WI38 (cell line): ENCODE data around the gene ARHGAP12.

Source experiments
- H3K4me3 ChIP-seq: 2 replicates; pipeline ENCODE4 v1.5.1; 2011; ENCODE audit warnings: low read depth, mild to moderate bottlenecking, control low read depth, low read length
- TF ChIP-seq, protein P1 (sequence below): IDR thresholded peaks from 2 replicates; pipeline ENCODE4 v1.5.1; 2012; ENCODE audit warnings: low read depth, mild to moderate bottlenecking, control low read depth, low read length

The ARHGAP12 gene

DNA sequence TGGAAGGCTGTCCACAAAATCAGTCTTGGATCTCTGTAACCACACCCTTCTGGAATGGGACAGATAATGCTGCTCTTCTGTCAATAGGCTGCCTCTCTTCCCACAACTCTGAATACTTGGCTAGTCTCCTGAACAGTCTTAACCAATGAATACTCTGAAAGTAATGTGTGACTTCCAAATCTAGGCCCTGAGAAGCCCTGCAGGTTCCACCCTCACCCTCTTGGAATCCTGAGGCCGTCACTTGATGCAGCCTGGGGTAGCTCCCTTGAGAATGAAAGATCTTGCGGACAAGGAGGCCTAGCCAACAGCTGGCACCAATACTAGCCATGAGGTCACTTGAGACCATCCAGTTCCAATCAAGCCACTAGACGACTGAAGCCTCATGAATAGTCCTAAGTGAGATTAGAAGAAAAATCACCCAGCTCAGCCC, 109.2 kb downstream of the ARHGAP12 start:
- no peak overlapping the region for H3K4me3 ChIP-seq
- TF ChIP-seq, protein P1, sequence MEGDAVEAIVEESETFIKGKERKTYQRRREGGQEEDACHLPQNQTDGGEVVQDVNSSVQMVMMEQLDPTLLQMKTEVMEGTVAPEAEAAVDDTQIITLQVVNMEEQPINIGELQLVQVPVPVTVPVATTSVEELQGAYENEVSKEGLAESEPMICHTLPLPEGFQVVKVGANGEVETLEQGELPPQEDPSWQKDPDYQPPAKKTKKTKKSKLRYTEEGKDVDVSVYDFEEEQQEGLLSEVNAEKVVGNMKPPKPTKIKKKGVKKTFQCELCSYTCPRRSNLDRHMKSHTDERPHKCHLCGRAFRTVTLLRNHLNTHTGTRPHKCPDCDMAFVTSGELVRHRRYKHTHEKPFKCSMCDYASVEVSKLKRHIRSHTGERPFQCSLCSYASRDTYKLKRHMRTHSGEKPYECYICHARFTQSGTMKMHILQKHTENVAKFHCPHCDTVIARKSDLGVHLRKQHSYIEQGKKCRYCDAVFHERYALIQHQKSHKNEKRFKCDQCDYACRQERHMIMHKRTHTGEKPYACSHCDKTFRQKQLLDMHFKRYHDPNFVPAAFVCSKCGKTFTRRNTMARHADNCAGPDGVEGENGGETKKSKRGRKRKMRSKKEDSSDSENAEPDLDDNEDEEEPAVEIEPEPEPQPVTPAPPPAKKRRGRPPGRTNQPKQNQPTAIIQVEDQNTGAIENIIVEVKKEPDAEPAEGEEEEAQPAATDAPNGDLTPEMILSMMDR: no peak

DNA sequence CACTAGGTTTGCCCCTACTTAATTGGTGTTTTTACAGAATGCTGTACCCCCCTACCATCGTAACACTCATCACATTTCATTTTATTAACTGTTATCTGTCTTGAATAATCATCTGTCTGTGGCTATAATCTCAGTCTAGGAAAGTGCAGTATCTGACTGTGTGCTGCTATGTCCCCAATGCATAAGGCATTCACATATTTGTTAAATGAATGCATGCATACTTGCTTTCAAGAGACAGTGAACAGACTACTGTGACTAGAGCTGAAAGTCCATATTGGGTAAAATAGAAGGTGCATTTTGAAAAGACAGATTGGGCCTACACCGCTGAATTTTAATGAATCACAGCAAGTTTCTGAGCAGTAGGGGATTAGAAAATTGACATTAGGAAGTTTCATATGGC, 112.3 kb downstream of the ARHGAP12 start:
- no peak overlapping the region for H3K4me3 ChIP-seq
- TF ChIP-seq, protein P1: no peak

- TF ChIP-seq, protein P1: no peak
- peak overlapping the region; percentile 3; the same call in 1 of the 2 replicates for H3K4me3 ChIP-seq
Observed at GRCh38 chr10:31808258-31809218, 120.1 kb downstream of the ARHGAP12 start.

- TF ChIP-seq, protein P1: no peak
- no peak overlapping the region for H3K4me3 ChIP-seq
Observed at GRCh38 chr10:31804352-31804810, 124.2 kb downstream of the ARHGAP12 start.

GRCh38 chr10:31803606-31804351, 124.9 kb downstream of the ARHGAP12 start:
- TF ChIP-seq, protein P1: no peak
- H3K4me3 ChIP-seq: no peak overlapping the region

GRCh38 chr10:31799181-31799580, 129.4 kb downstream of the ARHGAP12 start:
- TF ChIP-seq, protein P1: no peak
- H3K4me3 ChIP-seq: no peak overlapping the region

GRCh38 chr10:31792745-31793144, 135.9 kb downstream of the ARHGAP12 start:
- no peak overlapping the region for H3K4me3 ChIP-seq
- TF ChIP-seq, protein P1: no peak
